Activated B cell treated with CpG ODN at 0.5 μM for 24 hours (primary cell): Measurements from ENCODE around the gene FCER1A. TPM values are rescaled to one million over a fixed set of nuclear protein-coding genes. Genes with fewer than 3 reads are reported as not detected.

Experiments used
- ATAC-seq: fragments of 200-7000 bp; cut with Tn5 transposase; one replicate; pipeline ENCODE4 v1.10.0; 2021; ENCODE audit warnings: low read depth, mild to moderate bottlenecking, moderate library complexity
- CTCF ChIA-PET: fragments of 350-600 bp; sonication (Branson Sonifier 250); formaldehyde crosslinking; loops from one replicate; lab custom pipeline; 2021; ENCODE audit warnings: antibody characterized with exemption; lab: Charles Lee
- POLR2A ChIA-PET: fragments of 350-600 bp; sonication (Branson Sonifier 250); formaldehyde crosslinking; loops from one replicate; lab custom pipeline; 2021; ENCODE audit warnings: antibody characterized with exemption; lab: Charles Lee
- DNase-seq: peaks from one replicate; pipeline ENCODE4 v3.0.0; 2022
- H3K27ac Mint-ChIP-seq: one replicate; pipeline ENCODE4 v1.8.0; 2020; ENCODE audit warnings: mixed read lengths
- H3K27me3 Mint-ChIP-seq: one replicate; pipeline ENCODE4 v1.8.0; 2021; ENCODE audit warnings: mixed read lengths
- H3K36me3 Mint-ChIP-seq: one replicate; pipeline ENCODE4 v1.8.0; 2021; ENCODE audit warnings: low read depth, mixed read lengths
- H3K4me1 Mint-ChIP-seq: one replicate; pipeline ENCODE4 v1.8.0; 2021; ENCODE audit warnings: mixed read lengths
- H3K4me3 Mint-ChIP-seq: one replicate; pipeline ENCODE4 v1.8.0; 2020; ENCODE audit warnings: mild to moderate bottlenecking, mixed read lengths
- H3K9me3 Mint-ChIP-seq: one replicate; pipeline ENCODE4 v1.8.0; 2020; ENCODE audit warnings: mixed read lengths
- CTCF ChIP-seq: fragments of 200-600 bp; IDR thresholded peaks from one replicate; pipeline ENCODE4 v1.8.0; 2022; ENCODE audit warnings: antibody characterized with exemption, mild to moderate bottlenecking
- intact Hi-C: fragments of 100-400 bp; cut with micrococcal nuclease; formaldehyde crosslinking; loops from one replicate; pipeline ENCODE4 v1.15.1; 2024
- total RNA-seq: library from RNA; stranded (reverse); gene quantifications from 2 replicates; pipeline ENCODE4 v1.2.3, GENCODE V29; 2022

The FCER1A gene
- total RNA-seq, 1 donor from 2014 or later: not detected

DNA sequence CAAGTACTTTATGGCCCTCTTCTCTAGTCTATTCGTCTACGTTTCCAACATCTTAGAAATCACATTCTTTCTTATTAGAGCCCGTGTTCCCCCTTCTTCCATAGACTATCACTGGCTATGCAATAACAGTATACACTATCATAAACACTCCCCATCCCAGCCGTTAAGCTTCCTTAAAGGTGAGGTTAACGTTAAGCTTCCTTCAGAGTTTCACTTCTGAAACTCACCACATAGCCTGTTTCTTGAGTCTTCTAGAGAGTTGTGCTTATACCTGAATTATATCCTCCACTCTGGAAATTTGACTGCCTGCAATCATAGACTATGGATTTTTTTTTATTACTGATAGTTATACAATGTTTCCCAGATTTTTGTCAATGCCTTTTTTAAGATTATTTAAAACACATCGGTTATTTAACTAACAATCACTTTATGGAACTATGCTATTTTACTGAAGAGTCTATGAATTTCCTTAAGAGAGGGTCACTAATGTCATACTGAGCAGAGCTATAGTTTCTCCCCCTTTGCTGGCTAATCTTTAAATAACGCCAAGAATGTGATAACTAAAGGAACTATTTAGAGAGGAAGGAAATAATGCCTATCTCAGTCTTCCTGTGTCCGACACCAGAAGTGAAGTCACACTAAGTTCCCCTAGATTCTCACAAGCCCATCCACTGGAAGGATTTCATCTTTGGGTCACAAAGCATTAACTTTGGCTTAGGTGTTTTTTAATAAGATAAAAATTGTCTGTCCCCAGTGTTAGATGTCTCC is 16.8 kb downstream of the FCER1A start:
- ChIA-PET CTCF (no interaction called here), POLR2A (no interaction called here)
- no peak for ATAC-seq
- Mint-ChIP-seq H3K4me1 (peaks cover 6% of the 10 kb centered on the region), H3K27me3 (peaks cover 16% of the 10 kb centered on the region), H3K36me3 (no peaks in the 10 kb centered on the region), H3K4me3 (no peak overlapping the region), H3K27ac (no peak overlapping the region), H3K9me3 (no peaks in the 10 kb centered on the region)
- DNase-seq: no peak
- intact Hi-C loops: no loop called here
- no peak for TF ChIP-seq CTCF

DNA sequence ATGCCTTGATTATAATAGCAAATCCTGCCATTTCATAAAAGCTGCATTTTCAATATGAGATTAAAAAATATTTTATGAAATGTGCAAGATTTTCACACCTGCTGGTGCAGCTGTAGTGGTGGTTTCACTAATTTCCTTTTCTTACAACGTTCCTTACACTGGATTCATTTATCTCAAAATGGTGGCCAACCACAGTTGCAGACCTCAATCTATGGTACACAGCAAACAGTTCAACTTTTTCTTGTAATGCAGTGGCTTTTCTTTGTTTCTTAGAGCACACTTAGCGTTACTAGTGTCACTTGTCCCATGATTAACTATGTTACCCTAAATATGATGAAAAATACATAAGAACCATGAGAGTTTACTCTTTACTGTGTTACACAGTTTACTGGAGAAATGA is 32.7 kb downstream of the FCER1A start:
- Mint-ChIP-seq H3K27ac (no peak overlapping the region), H3K27me3 (peaks cover 8% of the 10 kb centered on the region), H3K4me3 (no peak overlapping the region), H3K9me3 (no peaks in the 10 kb centered on the region), H3K36me3 (no peaks in the 10 kb centered on the region), H3K4me1 (no peaks in the 10 kb centered on the region)
- POLR2A ChIA-PET: no interaction called here
- intact Hi-C loops: no loop called here
- ATAC-seq (no peak), DNase-seq (no peak)
- CTCF ChIA-PET: no interaction called here
- TF ChIP-seq CTCF: no peak

DNA sequence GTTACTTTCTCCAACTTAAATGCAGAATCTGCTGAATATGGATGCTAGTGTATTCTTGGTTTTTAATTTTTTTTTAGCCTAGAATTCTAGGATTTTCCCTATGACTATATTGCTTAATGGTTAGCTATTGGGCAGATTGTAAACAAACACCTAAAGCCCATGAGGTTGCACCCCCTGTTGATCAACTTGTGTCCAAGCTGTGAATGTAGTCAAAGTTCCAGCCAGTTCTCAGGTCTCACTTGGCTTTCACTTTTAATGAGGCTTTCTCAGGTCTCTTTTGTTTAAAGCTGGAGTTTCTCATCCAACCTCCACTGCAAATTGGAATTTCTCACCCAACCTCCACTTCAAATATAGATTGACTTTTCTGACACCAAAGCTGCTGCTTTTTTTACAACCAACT is 35.9 kb downstream of the FCER1A start:
- no peaks in the 10 kb centered on the region for H3K4me1 Mint-ChIP-seq
- CTCF ChIA-PET: interaction anchor here (0.6 kb wide), 1 partner anchor 10 kb away, joined by 3 read pairs; no protein-coding TSS in a partner anchor
- POLR2A ChIA-PET: no interaction called here
- H3K9me3 Mint-ChIP-seq: no peaks in the 10 kb centered on the region
- H3K4me3 Mint-ChIP-seq: no peak overlapping the region
- DNase-seq: no peak
- H3K27ac Mint-ChIP-seq: no peak overlapping the region
- TF ChIP-seq CTCF: no peak
- H3K27me3 Mint-ChIP-seq: peaks cover 8% of the 10 kb centered on the region
- intact Hi-C loops: no loop called here
- H3K36me3 Mint-ChIP-seq: no peaks in the 10 kb centered on the region
- no peak for ATAC-seq

- no peaks in the 10 kb centered on the region for H3K4me1 Mint-ChIP-seq
- intact Hi-C loops: no loop called here
These were observed 37.4 kb downstream of the FCER1A start for GRCh38 chr1:159339536-159339935.

DNA sequence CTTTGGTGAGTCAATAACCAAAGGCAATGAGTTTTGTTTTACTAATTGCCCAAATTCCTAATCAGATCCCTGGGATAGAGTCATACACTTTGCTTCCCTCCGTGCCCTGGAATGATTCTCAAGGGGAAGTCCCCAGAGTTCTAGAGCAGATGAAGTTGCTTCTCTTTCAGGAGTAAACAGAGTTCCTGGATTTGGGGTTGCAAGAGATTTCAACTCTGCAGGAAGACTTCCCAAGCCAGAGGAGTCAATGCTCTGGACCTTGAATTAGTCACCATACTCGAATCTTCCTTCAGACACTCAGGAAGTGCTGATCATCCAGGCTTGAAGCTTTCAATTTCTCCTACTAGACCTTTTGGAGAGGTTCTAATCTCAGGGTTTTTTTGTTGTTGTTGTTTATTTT is 39.6 kb downstream of the FCER1A start:
- intact Hi-C loops: no loop called here
- ChIA-PET CTCF (no interaction called here), POLR2A (no interaction called here)
- H3K36me3 Mint-ChIP-seq: no peaks in the 10 kb centered on the region
- TF ChIP-seq CTCF: no peak
- no peak for ATAC-seq
- no peak overlapping the region for H3K27ac Mint-ChIP-seq
- no peak for DNase-seq
- peaks cover 10% of the 10 kb centered on the region for H3K27me3 Mint-ChIP-seq
- no peaks in the 10 kb centered on the region for H3K4me1 Mint-ChIP-seq
- H3K4me3 Mint-ChIP-seq: no peak overlapping the region
- H3K9me3 Mint-ChIP-seq: no peaks in the 10 kb centered on the region

More at GRCh38 chr1:159339536-159339935, 37.4 kb downstream of the FCER1A start:
- no peaks in the 10 kb centered on the region for H3K9me3 Mint-ChIP-seq
- H3K4me3 Mint-ChIP-seq: no peak overlapping the region
- no peaks in the 10 kb centered on the region for H3K36me3 Mint-ChIP-seq
- ATAC-seq: no peak
- no peak for TF ChIP-seq CTCF
- ChIA-PET CTCF (no interaction called here), POLR2A (no interaction called here)
- H3K27me3 Mint-ChIP-seq: peaks cover 8% of the 10 kb centered on the region
- no peak overlapping the region for H3K27ac Mint-ChIP-seq
- DNase-seq: no peak
